Vagina (tissue), 2 donors: Measurements from ENCODE around the gene ALS2CL. TPM values are rescaled to one million over a fixed set of nuclear protein-coding genes. Genes with fewer than 3 reads are reported as not detected.

Source experiments
- DNase-seq, 2 donors: peaks; one replicate each; pipeline ENCODE4 v3.0.0-alpha.2; 2017; ENCODE audit errors: extremely low spot score in 2 of 2
- H3K27ac ChIP-seq: fragments of 200-600 bp; sonication (generic); one replicate; pipeline ENCODE4 v1.5.1; 2019
- H3K27me3 ChIP-seq: fragments of 200-600 bp; sonication (generic); one replicate; pipeline ENCODE4 v1.5.1; 2019
- H3K36me3 ChIP-seq, 2 donors: fragments of 200-600 bp; sonication (generic); one replicate each; pipeline ENCODE4 v1.5.1; 2017 to 2019
- H3K4me1 ChIP-seq: fragments of 200-600 bp; sonication (generic); one replicate; pipeline ENCODE4 v1.5.1; 2019
- H3K4me3 ChIP-seq, 2 donors: fragments of 200-600 bp; sonication (generic); 1 replicate in 1 of 2; 2 replicates in 1 of 2; pipeline ENCODE4 v1.5.1; 2016 to 2019
- H3K9me3 ChIP-seq: fragments of 200-600 bp; sonication (generic); one replicate; pipeline ENCODE4 v1.5.1; 2019
- POLR2A ChIP-seq, 2 donors: fragments of 450-650 bp; IDR thresholded peaks; one replicate each; pipeline ENCODE4 v1.6.1; 2017; ENCODE audit warnings: antibody characterized with exemption in 2 of 2, mild to moderate bottlenecking in 2 of 2, moderate library complexity in 2 of 2
- POLR2AphosphoS5 ChIP-seq, 2 donors: sonication (generic); formaldehyde crosslinking; IDR thresholded peaks; one replicate each; pipeline ENCODE4 v1.9.0; 2017; ENCODE audit warnings: antibody characterized with exemption in 2 of 2, mild to moderate bottlenecking in 2 of 2, low read depth in 1 of 2; ENCODE audit not compliant: insufficient read depth in 1 of 2
- intact Hi-C: fragments of 100-400 bp; cut with DNase I; formaldehyde crosslinking; loops from one replicate; pipeline ENCODE4 v1.15.1; 2023
- total RNA-seq: library from RNA; depleted of rRNA; stranded (reverse); fragments of >200 nt; gene quantifications from one replicate; pipeline ENCODE4 v1.2.3, GENCODE V29; 2016
- TF ChIP-seq, protein P1 (sequence below), 3 experiments: fragments of 450-650 bp in 2 of 3; fragments of 200-600 bp in 1 of 3; sonication (generic) in 1 of 3; IDR thresholded peaks; one replicate each; pipeline ENCODE4 v1.5.1; 2017 to 2019; ENCODE audit warnings: antibody characterized with exemption in 3 of 3, mild to moderate bottlenecking in 2 of 3, moderate library complexity in 2 of 3

The ALS2CL gene
- total RNA-seq, 1 donor from 2014 or later = 134 TPM

DNA sequence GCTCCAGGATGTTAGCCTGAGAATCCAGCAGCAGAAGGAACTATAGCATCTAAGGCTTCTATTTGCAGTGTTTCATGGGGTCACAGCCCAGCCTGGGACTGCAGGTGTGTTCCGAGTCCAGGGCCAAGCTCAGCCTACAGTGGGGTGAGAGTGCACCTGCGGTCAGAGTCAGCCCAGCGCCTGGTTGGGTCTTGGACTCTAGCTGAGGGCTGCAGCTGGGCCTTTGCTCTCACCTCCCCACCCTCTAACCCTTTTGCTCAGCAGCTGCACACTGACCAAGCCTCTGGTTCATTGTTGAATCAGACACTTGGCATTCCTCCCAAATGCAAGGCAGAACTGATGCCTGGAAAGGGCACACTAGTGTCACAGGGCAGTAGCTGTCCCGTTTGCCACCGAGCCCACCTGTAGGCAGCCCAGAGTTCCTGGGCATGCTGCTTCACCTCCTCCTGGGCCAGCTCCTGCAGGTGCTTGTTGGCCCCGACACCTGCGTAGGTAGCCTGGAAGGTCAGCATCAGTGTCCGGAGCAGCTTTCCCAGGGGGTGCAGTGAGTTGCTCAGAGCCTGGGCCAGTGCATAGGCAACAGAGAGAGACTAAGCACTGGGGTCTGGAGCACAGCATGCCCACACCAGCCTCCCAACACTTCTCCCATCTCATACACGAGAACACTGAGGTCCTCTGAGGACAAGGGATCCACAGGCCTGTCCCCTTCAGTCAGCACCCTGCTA lies 17.5 kb downstream of the ALS2CL start:
- Histone ChIP-seq H3K9me3 (no peaks in the 10 kb centered on the region), H3K4me3 (no peak overlapping the region), H3K27me3 (no peaks in the 10 kb centered on the region), H3K27ac (no peak overlapping the region), H3K4me1 (no peaks in the 10 kb centered on the region), H3K36me3 (peaks cover 0 to 7% of the 10 kb centered on the region in 2 donors)
- TF ChIP-seq, protein P1, sequence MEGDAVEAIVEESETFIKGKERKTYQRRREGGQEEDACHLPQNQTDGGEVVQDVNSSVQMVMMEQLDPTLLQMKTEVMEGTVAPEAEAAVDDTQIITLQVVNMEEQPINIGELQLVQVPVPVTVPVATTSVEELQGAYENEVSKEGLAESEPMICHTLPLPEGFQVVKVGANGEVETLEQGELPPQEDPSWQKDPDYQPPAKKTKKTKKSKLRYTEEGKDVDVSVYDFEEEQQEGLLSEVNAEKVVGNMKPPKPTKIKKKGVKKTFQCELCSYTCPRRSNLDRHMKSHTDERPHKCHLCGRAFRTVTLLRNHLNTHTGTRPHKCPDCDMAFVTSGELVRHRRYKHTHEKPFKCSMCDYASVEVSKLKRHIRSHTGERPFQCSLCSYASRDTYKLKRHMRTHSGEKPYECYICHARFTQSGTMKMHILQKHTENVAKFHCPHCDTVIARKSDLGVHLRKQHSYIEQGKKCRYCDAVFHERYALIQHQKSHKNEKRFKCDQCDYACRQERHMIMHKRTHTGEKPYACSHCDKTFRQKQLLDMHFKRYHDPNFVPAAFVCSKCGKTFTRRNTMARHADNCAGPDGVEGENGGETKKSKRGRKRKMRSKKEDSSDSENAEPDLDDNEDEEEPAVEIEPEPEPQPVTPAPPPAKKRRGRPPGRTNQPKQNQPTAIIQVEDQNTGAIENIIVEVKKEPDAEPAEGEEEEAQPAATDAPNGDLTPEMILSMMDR (IDR thresholded peaks at IDR 0.05) = no peak
- TF ChIP-seq POLR2A (IDR thresholded peaks at IDR 0.05) (no peak), POLR2AphosphoS5 (IDR thresholded peaks at IDR 0.05; ENCODE audit: insufficient read depth in 1 of 2, low read depth in 1 of 2) (no peak)
- intact Hi-C loops = no loop called here
- DNase-seq = no peak

DNA sequence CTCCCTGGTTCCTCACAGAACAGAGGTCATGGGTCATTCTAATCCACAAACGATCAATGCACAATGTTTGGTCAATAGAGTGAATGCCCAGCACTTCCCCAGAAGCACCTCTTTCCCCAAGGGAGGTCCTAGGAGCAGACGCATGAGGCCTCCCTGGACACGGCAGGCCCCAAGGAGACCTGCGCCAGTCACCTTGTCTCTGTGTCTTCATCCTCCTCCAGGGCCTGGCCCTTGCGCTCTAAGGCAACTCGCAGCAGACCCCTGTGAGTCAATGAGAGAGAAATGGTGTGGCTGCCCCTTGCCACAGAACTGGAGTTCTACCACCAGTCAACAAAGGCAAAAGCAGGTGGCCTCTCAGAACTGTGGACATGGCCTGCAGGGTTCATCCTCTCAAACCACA lies 18.1 kb downstream of the ALS2CL start:
- no peak for DNase-seq
- intact Hi-C loops = no loop called here
- Histone ChIP-seq H3K9me3 (no peaks in the 10 kb centered on the region), H3K36me3 (peaks cover 0 to 7% of the 10 kb centered on the region in 2 donors), H3K4me3 (no peak overlapping the region), H3K27ac (no peak overlapping the region), H3K4me1 (no peaks in the 10 kb centered on the region), H3K27me3 (no peaks in the 10 kb centered on the region)
- TF ChIP-seq POLR2A (IDR thresholded peaks at IDR 0.05) (no peak), POLR2AphosphoS5 (IDR thresholded peaks at IDR 0.05; ENCODE audit: insufficient read depth in 1 of 2, low read depth in 1 of 2) (no peak)
- TF ChIP-seq, protein P1 (IDR thresholded peaks at IDR 0.05) = no peak

DNA sequence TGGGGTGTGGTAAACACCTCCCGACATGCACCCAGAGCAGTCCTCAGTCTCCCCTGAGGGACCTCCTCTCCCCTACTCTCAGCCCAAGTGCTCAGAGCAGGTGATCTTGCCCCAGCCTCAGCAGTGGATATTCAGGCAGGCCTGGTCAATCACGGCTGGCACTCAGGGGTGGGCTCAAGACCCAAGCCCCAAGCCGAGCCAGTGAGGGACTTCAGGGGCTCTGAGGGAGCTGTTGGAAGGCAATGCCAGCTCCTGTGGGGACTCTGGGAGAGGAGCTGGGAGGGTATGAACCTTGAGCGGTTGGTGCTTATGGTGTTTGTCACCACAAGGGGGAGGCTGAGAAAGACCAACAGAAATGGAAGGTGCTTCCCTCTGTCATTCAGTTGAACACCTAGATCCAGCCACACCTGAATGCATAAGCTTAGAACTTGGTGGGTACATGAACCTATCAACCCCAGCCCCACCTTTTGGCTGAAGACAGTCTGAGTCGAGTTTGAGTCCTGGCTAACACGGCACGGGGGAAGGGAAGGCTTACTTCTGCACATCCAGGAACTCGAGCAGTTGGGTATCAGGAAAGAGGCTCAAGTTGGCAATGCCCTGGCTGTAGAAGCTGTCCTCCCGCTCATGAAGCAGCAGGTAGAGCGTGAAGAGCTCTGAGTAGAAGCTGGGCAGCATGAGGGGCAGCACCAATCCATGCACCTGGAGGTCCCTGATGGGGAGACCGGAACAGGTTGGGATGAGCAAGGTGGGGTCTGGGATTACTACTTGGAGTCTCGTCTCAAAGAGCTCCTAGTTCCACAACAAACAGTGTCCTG lies 19.2 kb downstream of the ALS2CL start:
- no peaks in the 10 kb centered on the region for H3K27me3 ChIP-seq
- H3K4me1 ChIP-seq = no peaks in the 10 kb centered on the region
- no peak for TF ChIP-seq POLR2AphosphoS5 (IDR thresholded peaks at IDR 0.05; ENCODE audit: insufficient read depth in 1 of 2, low read depth in 1 of 2)
- TF ChIP-seq POLR2A (IDR thresholded peaks at IDR 0.05) = no peak
- TF ChIP-seq, protein P1 (IDR thresholded peaks at IDR 0.05) = no peak
- H3K36me3 ChIP-seq = peaks cover 0 to 7% of the 10 kb centered on the region in 2 donors
- no peak for DNase-seq
- no peak overlapping the region for H3K27ac ChIP-seq
- H3K4me3 ChIP-seq = no peak overlapping the region
- intact Hi-C loops = no loop called here
- no peaks in the 10 kb centered on the region for H3K9me3 ChIP-seq

DNA sequence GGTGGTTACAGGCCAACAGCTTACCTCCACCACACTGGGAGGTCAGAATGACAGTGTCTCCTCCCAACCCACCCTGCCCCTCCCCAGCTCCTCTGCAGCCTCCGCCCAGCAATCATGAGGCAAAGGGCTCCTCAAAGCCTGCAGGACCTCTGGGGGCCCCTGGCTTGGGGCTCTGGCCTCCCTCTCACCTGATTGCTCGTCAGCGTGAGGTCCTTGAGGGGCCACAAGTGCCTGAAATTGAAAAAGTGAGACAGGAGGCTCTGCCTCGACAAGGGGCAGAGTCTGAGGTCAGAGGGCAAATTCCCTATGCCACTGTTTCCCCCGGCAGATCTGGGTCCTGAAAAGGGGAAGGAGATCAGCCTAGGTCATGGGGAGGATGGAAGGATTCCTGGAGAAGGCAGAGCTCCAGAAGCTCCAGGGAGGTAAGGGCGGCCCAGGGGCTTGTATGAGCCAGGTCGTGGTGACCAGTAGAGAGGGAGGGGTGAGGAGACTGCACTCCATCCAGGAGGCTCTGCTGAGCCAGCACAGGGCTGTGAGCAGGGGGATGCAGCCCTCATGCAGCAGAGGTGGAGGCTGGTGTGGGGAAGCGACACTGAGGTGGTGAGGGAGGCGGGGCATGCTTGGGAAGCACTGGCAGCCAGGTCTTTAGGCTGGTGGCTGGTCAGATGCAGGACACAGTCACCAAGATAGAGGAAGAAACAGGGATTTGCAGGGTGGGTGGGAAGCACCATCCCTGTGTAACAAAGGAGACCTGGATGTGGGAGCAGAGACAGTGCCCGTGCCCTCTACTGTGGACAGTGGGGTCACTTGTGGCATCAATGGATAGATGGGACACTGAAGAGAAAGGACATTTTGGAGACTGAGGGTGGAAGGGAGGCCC lies 20.1 kb downstream of the ALS2CL start:
- intact Hi-C loops = no loop called here
- DNase-seq = no peak
- no peak for TF ChIP-seq POLR2AphosphoS5 (IDR thresholded peaks at IDR 0.05; ENCODE audit: insufficient read depth in 1 of 2, low read depth in 1 of 2)
- TF ChIP-seq, protein P1 (IDR thresholded peaks at IDR 0.05) = no peak
- no peak for TF ChIP-seq POLR2A (IDR thresholded peaks at IDR 0.05)
- Histone ChIP-seq H3K4me3 (no peak overlapping the region), H3K9me3 (no peaks in the 10 kb centered on the region), H3K4me1 (no peaks in the 10 kb centered on the region), H3K36me3 (peaks cover 0 to 7% of the 10 kb centered on the region in 2 donors), H3K27me3 (no peaks in the 10 kb centered on the region), H3K27ac (no peak overlapping the region)
